ENCODE results near the gene TBCK.

The TBCK gene

DNA sequence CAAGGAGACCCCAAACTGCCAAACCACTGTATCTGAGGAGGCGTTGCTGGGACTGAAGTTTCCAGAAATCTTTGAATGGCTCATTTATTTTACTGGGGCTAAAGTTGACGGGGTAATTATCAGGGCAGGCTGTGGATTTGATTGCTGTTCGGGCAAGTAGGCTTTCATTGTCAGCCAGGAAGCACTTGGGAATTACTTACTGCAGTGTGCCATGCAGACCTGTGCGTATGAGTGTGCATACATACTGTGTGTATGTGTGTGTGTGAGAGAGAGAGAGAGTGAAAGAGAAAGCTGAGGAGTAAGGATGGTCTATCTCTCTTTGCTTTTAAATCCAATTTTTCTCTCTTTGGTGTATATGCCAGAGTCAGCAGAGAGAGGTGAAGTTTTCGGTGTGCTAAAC, 298.0 kb downstream of the TBCK start:
- DNase-seq (ENCODE audit: low read depth, low spot score): no peak
- H3K27ac ChIP-seq: no peak overlapping the region

GRCh38 chr4:106011387-106011786, 304.6 kb downstream of the TBCK start:
- H3K27ac ChIP-seq: no peak overlapping the region
- no peak for DNase-seq (ENCODE audit: low read depth, low spot score)

GRCh38 chr4:106010761-106011160, 305.2 kb downstream of the TBCK start:
- H3K27ac ChIP-seq: no peak overlapping the region
- DNase-seq (ENCODE audit: low read depth, low spot score): no peak

DNA sequence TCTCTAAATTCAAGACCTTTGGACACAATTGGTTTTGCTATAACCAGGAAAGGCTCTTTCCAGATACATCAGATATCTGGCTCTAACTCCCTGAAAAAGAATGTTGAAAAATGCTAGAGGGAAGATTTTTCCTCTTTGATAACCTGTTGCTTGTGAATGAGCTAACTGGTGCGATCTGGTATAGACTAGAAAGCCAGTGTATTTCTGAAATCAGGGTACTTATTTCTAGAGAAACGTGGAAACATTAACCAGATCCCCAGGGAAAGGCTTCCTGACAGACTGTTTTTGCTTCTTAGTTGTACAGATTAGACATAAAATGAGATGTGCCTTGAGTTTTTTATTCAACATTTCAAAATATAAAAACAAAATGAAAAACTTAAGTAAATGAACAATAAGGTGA, 313.0 kb downstream of the TBCK start:
- DNase-seq (ENCODE audit: low read depth, low spot score): no peak
- no peak overlapping the region for H3K27ac ChIP-seq

DNA sequence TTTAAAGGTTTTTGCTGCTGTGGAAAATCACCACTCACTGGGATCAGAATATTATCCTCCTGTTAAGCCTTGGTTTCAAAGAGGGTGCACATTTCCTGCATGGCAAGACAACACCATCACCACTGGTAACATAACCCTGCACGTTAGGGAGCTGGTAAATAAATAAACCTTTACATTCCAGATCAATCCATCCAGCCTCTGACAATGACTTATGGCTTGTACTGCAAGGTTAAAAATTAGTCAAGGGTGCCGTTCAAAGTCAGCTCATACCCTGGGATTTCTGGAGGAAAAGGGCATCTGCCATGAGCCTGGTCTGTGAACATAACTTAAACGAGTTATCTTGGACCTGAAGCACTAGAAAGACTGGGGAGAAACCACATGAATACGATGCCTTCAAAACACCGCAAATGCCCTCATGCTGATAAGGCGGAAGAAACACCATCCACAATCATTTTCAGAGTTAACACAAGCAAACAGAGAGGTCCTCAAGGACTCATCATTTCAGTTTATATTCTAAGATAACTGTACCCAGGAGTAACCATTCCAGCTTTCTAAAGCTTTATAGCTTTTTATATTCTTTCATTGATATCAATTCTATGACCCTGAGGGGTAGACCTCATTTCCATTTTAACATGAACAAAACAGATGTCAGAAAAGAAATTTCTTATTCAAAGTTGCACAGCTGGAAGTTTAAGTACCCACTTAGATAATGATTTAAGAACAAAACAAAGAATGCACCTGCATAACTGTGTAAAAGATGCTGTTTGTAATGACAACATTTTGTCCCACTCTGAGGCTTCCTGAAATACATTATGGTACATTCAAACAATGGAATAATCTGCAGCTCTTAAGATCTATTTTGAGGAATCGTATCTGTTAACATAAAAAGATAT, 317.6 kb downstream of the TBCK start:
- DNase-seq (ENCODE audit: low read depth, low spot score): no peak
- no peak overlapping the region for H3K27ac ChIP-seq

DNA sequence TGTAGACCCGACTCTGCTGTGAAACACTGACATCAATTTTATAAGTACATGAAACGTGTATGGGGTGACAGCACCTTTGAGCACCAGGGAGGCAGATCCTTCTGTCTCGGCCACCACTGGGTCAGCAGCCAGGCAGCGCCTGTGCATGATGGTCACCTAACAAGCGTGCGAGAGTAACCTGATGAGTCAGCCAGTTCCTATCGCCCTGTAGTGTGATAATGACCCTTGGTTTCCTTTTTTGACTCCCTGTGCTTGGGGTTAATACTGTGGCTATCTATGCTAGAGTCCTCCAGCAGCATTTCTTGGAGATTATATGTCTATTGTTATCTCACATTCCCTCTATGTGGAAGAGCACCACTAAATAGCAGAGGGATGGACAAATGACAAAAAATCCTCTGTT, 319.2 kb downstream of the TBCK start:
- H3K27ac ChIP-seq: no peak overlapping the region
- DNase-seq (ENCODE audit: low read depth, low spot score): no peak

- no peak overlapping the region for H3K27ac ChIP-seq
- no peak for DNase-seq (ENCODE audit: low read depth, low spot score)
Observed at GRCh38 chr4:105994841-105995501, 321.0 kb downstream of the TBCK start.

DNA sequence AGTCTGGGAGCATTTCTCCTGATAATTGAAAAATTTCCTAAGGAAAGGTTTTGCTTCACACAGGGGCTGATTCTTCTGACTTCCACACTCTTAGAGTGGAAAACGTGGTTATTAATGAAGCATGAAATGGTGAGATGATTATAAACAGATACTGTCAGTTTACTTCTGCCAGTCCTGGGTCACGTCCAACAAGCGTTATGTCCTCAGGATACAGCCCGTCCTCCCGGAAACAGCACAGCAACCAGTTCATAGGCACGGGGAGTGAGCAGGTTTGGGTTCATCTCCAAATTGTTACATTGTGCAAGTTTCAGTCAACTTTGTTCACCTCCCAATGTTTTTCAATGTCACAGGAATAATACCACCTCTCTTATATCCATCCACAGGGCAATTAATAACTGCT, 321.9 kb downstream of the TBCK start:
- no peak overlapping the region for H3K27ac ChIP-seq
- no peak for DNase-seq (ENCODE audit: low read depth, low spot score)

GRCh38 chr4:105992641-105993305, 323.2 kb downstream of the TBCK start:
- peak overlapping the region; percentile 77 for H3K27ac ChIP-seq
- no peak for DNase-seq (ENCODE audit: low read depth, low spot score)

DNA sequence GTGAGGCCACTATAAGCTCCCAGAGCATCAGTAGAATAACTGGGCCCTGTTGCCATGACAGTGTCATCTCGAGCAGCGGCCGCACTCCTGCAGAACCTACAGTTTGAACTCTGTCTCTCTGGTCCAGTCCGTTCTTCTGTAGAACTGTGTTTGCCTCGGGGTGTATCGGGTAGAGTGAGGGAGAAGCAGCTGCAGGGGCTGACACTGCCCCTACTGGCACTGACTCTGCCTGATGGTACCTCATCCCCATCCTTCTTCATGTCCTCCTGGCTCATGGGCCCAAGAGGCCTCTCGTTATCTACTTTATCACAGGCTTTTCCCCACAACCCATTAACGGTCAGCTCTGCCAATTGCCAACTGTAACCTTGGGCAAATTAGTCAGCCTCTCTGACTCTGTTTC, 324.3 kb downstream of the TBCK start:
- H3K27ac ChIP-seq: peak overlapping the region; percentile 77
- no peak for DNase-seq (ENCODE audit: low read depth, low spot score)
